GM23338 (cell line): ENCODE data around the gene NCS1. TPM values are rescaled to one million over a fixed set of nuclear protein-coding genes. Genes with fewer than 3 reads are reported as not detected.

Experiments
- JUNB ChIP-seq: IDR thresholded peaks from one replicate; pipeline ENCODE4 v1.6.1; 2016; ENCODE audit warnings: antibody characterized with exemption; ENCODE audit not compliant: unreplicated experiment
- POLR2AphosphoS5 ChIP-seq: IDR thresholded peaks from 2 replicates; pipeline ENCODE4 v1.6.1; 2016; ENCODE audit warnings: antibody characterized with exemption, low read depth
- REST ChIP-seq: IDR thresholded peaks from one replicate; pipeline ENCODE4 v1.6.1; 2018; ENCODE audit warnings: antibody characterized with exemption; ENCODE audit not compliant: unreplicated experiment
- STAT1 ChIP-seq: IDR thresholded peaks from one replicate; pipeline ENCODE4 v1.6.1; 2016; ENCODE audit warnings: antibody characterized with exemption; ENCODE audit not compliant: unreplicated experiment
- ZNF114 ChIP-seq: fragments of 250-450 bp; sonication (Bioruptor Pico); IDR thresholded peaks from 2 replicates; pipeline ENCODE4 v1.5.0; 2020; ENCODE audit warnings: mild to moderate bottlenecking, moderate library complexity
- ZNF462 ChIP-seq: fragments of 250-450 bp; sonication (Bioruptor Pico); IDR thresholded peaks from 2 replicates; pipeline ENCODE4 v1.5.0; 2020; ENCODE audit warnings: mild to moderate bottlenecking, moderate library complexity
- polyA plus RNA-seq: library from polyadenylated mRNA; unstranded; fragments of >200 nt; fragmentation: Nextera tagmentation; extraction: Ambion mirVana; gene quantifications from 2 replicates; pipeline ENCODE4 v1.2.1, GENCODE V29; 2016
- total RNA-seq: library from RNA; depleted of rRNA; stranded (reverse); fragments of >200 nt; shearing (Covaris generic); gene quantifications from 2 replicates; pipeline ENCODE4 v1.2.3, GENCODE V29; 2014

The NCS1 gene
- total and polyA plus RNA-seq, 2 experiments from 2014 or later = 8.2 to 34.3 TPM

GRCh38 chr9:130214776-130215340 lies 42.7 kb downstream of the NCS1 start (continued):
- TF ChIP-seq ZNF462 (CRISPR knock-in tag) = no peak
- no peak for TF ChIP-seq REST
- TF ChIP-seq ZNF114 = no peak
- TF ChIP-seq STAT1 = no peak
- no peak for TF ChIP-seq POLR2AphosphoS5
- TF ChIP-seq JUNB = no peak
